ENCODE results near the gene C1QTNF6. TPM values are rescaled to one million over a fixed set of nuclear protein-coding genes. Genes with fewer than 3 reads are reported as not detected.
A peak's percentile ranks its signal among the peaks of the same experiment; 100 is the strongest.

The C1QTNF6 gene
- total and polyA plus RNA-seq, 2 of the 4 experiments (the other 2 are of a cell fraction) = 1.1 to 10.9 TPM

- H2AK9ac ChIP-seq (replicated peaks; ENCODE audit: low read depth, low read length, poor library complexity) = peak overlapping the region; percentile 31
- no peak overlapping the region for H3K4ac ChIP-seq (ENCODE audit: low read depth, low read length)
- H2BK15ac ChIP-seq (ENCODE audit: low read depth, low read length) = no peak overlapping the region
- BruUV-seq (replicated peaks) = no TSS peak
- no peaks in the 10 kb centered on the region for H3K79me1 ChIP-seq (ENCODE audit: low read depth in 1 of 2, low read length in 2 of 2)
- ATAC-seq (ENCODE audit: low read depth) = peak; percentile 96
- H2AFZ ChIP-seq (replicated peaks; ENCODE audit: low read length, poor library complexity) = peak overlapping the region; percentile 82
- no peak overlapping the region for H2BK20ac ChIP-seq (ENCODE audit: low read depth, low read length)
- H3K4me1 ChIP-seq (ENCODE audit: control insufficient read depth, insufficient read depth, low read length) = no peaks in the 10 kb centered on the region; the same call in 1 of the 2 replicates
- no peak overlapping the region for H2AK5ac ChIP-seq (ENCODE audit: low read depth, low read length)
- no peak overlapping the region for H3K14ac ChIP-seq (replicated peaks; ENCODE audit: low read depth, low read length)
- H4K8ac ChIP-seq (ENCODE audit: low read depth in 2 of 2, low read length in 2 of 2) = no peak overlapping the region; a peak in 1 of 4 replicates
- H3K23ac ChIP-seq (ENCODE audit: low read depth, low read length) = no peak overlapping the region
- H3K56ac ChIP-seq (ENCODE audit: extremely low read depth, insufficient read depth, low read length) = no peak overlapping the region
- ChIA-PET POLR2A (ENCODE audit: unreplicated experiment) (no interaction called here), CTCF (interaction anchor here (0.8 to 1.3 kb wide), 2 partner anchors 31 to 33 kb away, joined by 3 to 4 read pairs; no protein-coding TSS in a partner anchor)
- in situ Hi-C loops (cut with MboI; ENCODE audit: low sequenced_read_pairs) (no loop called here), dilution Hi-C loops (cut with HindIII; ENCODE audit: low sequenced_read_pairs, unreplicated experiment) (no loop called here), intact Hi-C loops (cut with micrococcal nuclease) (loop anchor here (1.0 kb wide), 2 partner anchors 32 to 95 kb away; no protein-coding TSS in a partner anchor)
- peaks cover 22% of the 10 kb centered on the region for H3K27me3 ChIP-seq (ENCODE audit: control insufficient read depth, insufficient read depth, low read length)
- no peak overlapping the region; the same call in 1 of the 2 replicates for H3K4me2 ChIP-seq (ENCODE audit: low read depth, low read length)
- H3K9me1 ChIP-seq (ENCODE audit: insufficient read depth, low read length) = no peaks in the 10 kb centered on the region
- H3K9ac ChIP-seq (ENCODE audit: low read depth, low read length) = no peak overlapping the region
- H4K5ac ChIP-seq (ENCODE audit: low read depth, low read length) = no peak overlapping the region
- H4K91ac ChIP-seq (ENCODE audit: insufficient read depth, low read depth, low read length) = no peak overlapping the region
- WGBS, 2 experiments (ENCODE audit: extremely low coverage in 2 of 2, insufficient read length in 1 of 2) = 0% methylated on average over 6 of the region's 13 CpGs; no CpG with 5 or more reads in 1 of the 2 experiments
- H2BK120ac ChIP-seq (ENCODE audit: low read depth, low read length) = no peak overlapping the region
- H4K20me1 ChIP-seq (ENCODE audit: insufficient read depth, low read length) = no peaks in the 10 kb centered on the region
- peaks cover under 1% of the 10 kb centered on the region; the same call in 1 of the 2 replicates for H3K9me3 ChIP-seq (ENCODE audit: control insufficient read depth, insufficient read depth, low read length)
- DNase-seq = peak; percentile 65
- H3K36me3 ChIP-seq (ENCODE audit: control insufficient read depth, insufficient read depth, low read length) = no peaks in the 10 kb centered on the region
- no peak overlapping the region for H2BK5ac ChIP-seq (ENCODE audit: low read depth, low read length, poor library complexity, severe bottlenecking)
- no peak overlapping the region for H3K27ac ChIP-seq (ENCODE audit: insufficient read depth, low read length)
- H3K18ac ChIP-seq (ENCODE audit: low read depth, low read length) = no peak overlapping the region
- no peak overlapping the region for H3K4me3 ChIP-seq (ENCODE audit: insufficient read depth, low read depth, low read length)
- TF ChIP-seq BHLHE40 (IDR thresholded peaks at IDR 0.05; ENCODE audit: low read depth, low read length) = peak; percentile 18; the same call in 1 of the 2 replicates
- TF ChIP-seq RCOR1 (IDR thresholded peaks at IDR 0.05; ENCODE audit: insufficient replicate concordance, low read length) = no peak
- TF ChIP-seq MAFK (IDR thresholded peaks at IDR 0.05; ENCODE audit: low read depth, low read length) = no peak
- TF ChIP-seq RAD21 (IDR thresholded peaks at IDR 0.05; ENCODE audit: low read length) = peak; percentile 83
- TF ChIP-seq MXI1 (IDR thresholded peaks at IDR 0.05; ENCODE audit: borderline replicate concordance, low read depth, low read length) = peak; percentile 23; the same call in 1 of the 2 replicates
- TF ChIP-seq SMC3 (IDR thresholded peaks at IDR 0.05; ENCODE audit: low read depth, low read length) = peak; percentile 96
- no peak for TF ChIP-seq ELK1 (IDR thresholded peaks at IDR 0.05; ENCODE audit: borderline replicate concordance, low read depth, low read length)
- TF ChIP-seq USF2 (IDR thresholded peaks at IDR 0.05; ENCODE audit: low read depth, low read length) = no peak
- TF ChIP-seq FOS (IDR thresholded peaks at IDR 0.05; ENCODE audit: low read depth, low read length) = no peak
- no peak for TF ChIP-seq POLR2A (IDR thresholded peaks at IDR 0.05; ENCODE audit: low read depth, low read length)
- no peak for TF ChIP-seq RFX5 (IDR thresholded peaks at IDR 0.05; ENCODE audit: low read depth, low read length)
- no peak for TF ChIP-seq MAZ (IDR thresholded peaks at IDR 0.05; ENCODE audit: borderline replicate concordance, low read depth, low read length)
- TF ChIP-seq CHD1 (IDR thresholded peaks at IDR 0.05; ENCODE audit: low read depth, low read length) = no peak
- no peak for TF ChIP-seq CEBPB (IDR thresholded peaks at IDR 0.05; ENCODE audit: low read depth, low read length)
- TF ChIP-seq CTCF (conservative IDR thresholded peaks at IDR 0.05; ENCODE audit: low read depth, low read length) = peak; percentile 94
- TF ChIP-seq NFE2L2 (IDR thresholded peaks at IDR 0.05; ENCODE audit: low read depth, low read length) = no peak
Measured at GRCh38 chr22:37166675-37167066, 21.4 kb downstream of the C1QTNF6 start.
